ENCODE results near the gene GTPBP6.

Gene GTPBP6, protein sequence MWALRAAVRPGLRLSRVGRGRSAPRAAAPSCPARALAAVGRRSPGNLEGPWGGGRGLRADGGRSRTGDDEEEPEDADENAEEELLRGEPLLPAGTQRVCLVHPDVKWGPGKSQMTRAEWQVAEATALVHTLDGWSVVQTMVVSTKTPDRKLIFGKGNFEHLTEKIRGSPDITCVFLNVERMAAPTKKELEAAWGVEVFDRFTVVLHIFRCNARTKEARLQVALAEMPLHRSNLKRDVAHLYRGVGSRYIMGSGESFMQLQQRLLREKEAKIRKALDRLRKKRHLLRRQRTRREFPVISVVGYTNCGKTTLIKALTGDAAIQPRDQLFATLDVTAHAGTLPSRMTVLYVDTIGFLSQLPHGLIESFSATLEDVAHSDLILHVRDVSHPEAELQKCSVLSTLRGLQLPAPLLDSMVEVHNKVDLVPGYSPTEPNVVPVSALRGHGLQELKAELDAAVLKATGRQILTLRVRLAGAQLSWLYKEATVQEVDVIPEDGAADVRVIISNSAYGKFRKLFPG

DNA sequence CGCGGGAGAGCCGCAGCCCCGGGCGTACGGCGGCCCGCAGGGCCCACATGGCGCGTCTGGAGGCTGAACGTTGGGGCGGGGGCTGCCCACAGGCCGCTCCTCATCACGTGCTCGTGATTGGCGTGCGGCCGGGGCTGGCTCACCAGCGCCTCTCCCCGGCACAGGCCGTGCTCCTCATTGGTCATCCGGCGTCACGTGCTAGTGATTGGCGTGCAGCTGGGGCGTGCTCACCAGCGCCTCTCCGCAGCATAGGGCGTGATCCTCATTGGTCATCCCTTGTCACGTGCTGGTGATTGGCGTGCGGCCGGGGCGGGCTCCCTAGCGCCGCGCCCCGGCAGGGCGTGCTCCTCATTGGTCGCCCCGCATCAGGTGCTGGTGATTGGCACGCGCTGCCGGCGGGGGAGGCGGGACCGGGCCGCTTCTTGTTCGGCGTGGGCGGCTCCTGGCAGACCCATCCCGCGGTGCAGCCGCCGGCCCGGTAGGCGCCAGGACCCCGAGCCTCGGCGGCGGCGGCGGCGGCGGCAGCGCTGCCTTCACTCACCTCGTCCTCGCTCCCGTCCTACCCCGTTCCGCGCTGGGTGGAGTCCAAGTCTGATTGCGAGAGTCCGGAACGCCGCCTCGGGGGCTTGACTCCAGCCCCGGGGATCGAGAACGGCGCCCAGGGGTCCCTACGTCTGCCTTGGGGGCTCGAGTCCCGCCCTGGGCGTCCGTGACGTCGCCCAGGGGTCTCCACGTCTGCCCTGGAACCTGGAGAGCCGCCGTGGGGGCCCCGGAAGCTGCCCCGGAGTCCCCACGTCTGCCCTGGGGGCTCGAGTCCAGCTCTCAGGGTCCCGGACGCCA is at the start of gene GTPBP6:
Gene GTPBP6 (minus strand): TSS at position 58 of the 840 bp plus-strand sequence. CDS start 9 bp downstream, at position 49.
- Histone ChIP-seq H3K27ac (ENCODE audit: low read depth, low read length) (peak within 1 kb of the TSS; percentile 89), H2AFZ (ENCODE audit: low read length, unreplicated experiment) (peak within 1 kb of the TSS; percentile 89)

DNA sequence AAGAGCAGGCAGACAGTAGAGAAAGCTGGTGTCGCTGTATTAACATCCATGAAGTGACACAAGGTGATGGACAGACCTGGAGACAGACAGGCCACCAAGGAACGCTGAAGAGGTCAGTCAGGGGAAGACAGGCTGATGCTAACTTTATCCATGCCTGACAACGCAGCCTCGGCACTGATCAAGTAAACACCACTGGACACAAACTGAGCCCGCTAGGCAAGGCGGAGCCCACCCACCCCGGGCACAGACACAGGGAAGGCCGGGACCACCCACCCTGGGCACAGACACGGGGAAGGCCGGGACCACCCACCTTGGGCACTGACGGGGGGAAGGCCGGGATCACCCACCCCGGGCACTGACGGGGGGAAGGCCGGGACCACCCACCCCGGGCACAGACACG is 49.3 kb upstream of the GTPBP6 start:
- H3K79me2 ChIP-seq (ENCODE audit: control insufficient read depth, insufficient read depth, low read length, unreplicated experiment): peaks cover 21% of the 10 kb centered on the region
- no peak overlapping the region for H3K4me3 ChIP-seq (ENCODE audit: low read depth, low read length)
- H3K27ac ChIP-seq (ENCODE audit: low read depth, low read length): no peak overlapping the region

More for the DNA sequence above, at the start of gene GTPBP6:
- peaks cover 18% of the 10 kb centered on the region; the same call in 1 of the 2 replicates for H3K36me3 ChIP-seq (ENCODE audit: insufficient read depth, low read length)
- peak within 1 kb of the TSS; percentile 97 for H3K4me3 ChIP-seq (ENCODE audit: low read depth, low read length)
- no peaks in the 10 kb centered on the region for H3K27me3 ChIP-seq (ENCODE audit: insufficient read depth, low read length)
- H3K4me1 ChIP-seq (ENCODE audit: control insufficient read depth, insufficient read depth, low read length, unreplicated experiment): peaks cover 3% of the 10 kb centered on the region
- peaks cover 28% of the 10 kb centered on the region for H3K79me2 ChIP-seq (ENCODE audit: control insufficient read depth, insufficient read depth, low read length, unreplicated experiment)

DNA sequence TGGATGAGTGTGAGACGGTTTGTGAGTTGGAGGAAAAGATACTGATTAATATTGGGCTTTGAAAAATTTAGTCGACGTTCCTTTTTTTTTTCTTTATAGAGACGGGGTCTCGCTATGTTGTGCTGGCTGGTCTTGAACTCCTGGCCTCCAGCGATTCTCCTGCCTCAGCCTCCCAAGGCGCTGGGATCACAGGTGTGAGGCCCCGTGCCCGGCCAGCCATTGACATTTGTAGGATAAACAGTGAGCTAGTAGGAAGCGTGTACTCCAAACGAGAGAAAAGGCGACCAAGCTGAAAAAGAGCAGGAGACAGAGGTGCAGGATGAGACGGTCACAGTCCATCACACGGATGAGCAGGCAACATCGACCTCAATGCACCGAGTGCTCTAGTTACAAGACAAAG is 48.8 kb upstream of the GTPBP6 start:
- no peaks in the 10 kb centered on the region for H3K36me3 ChIP-seq (ENCODE audit: insufficient read depth, low read length)
- H3K79me2 ChIP-seq (ENCODE audit: control insufficient read depth, insufficient read depth, low read length, unreplicated experiment): peaks cover 21% of the 10 kb centered on the region
- no peak overlapping the region for H2AFZ ChIP-seq (ENCODE audit: low read length, unreplicated experiment)
- no peak overlapping the region for H3K27ac ChIP-seq (ENCODE audit: low read depth, low read length)
- H3K4me3 ChIP-seq (ENCODE audit: low read depth, low read length): no peak overlapping the region
- peaks cover 7% of the 10 kb centered on the region for H3K27me3 ChIP-seq (ENCODE audit: insufficient read depth, low read length)
- peaks cover 7% of the 10 kb centered on the region for H3K4me1 ChIP-seq (ENCODE audit: control insufficient read depth, insufficient read depth, low read length, unreplicated experiment)

More for the DNA sequence above, 49.3 kb upstream of the GTPBP6 start:
- Histone ChIP-seq H2AFZ (ENCODE audit: low read length, unreplicated experiment) (no peak overlapping the region), H3K36me3 (ENCODE audit: insufficient read depth, low read length) (no peaks in the 10 kb centered on the region), H3K27me3 (ENCODE audit: insufficient read depth, low read length) (peaks cover 12% of the 10 kb centered on the region), H3K4me1 (ENCODE audit: control insufficient read depth, insufficient read depth, low read length, unreplicated experiment) (peaks cover 7% of the 10 kb centered on the region)

DNA sequence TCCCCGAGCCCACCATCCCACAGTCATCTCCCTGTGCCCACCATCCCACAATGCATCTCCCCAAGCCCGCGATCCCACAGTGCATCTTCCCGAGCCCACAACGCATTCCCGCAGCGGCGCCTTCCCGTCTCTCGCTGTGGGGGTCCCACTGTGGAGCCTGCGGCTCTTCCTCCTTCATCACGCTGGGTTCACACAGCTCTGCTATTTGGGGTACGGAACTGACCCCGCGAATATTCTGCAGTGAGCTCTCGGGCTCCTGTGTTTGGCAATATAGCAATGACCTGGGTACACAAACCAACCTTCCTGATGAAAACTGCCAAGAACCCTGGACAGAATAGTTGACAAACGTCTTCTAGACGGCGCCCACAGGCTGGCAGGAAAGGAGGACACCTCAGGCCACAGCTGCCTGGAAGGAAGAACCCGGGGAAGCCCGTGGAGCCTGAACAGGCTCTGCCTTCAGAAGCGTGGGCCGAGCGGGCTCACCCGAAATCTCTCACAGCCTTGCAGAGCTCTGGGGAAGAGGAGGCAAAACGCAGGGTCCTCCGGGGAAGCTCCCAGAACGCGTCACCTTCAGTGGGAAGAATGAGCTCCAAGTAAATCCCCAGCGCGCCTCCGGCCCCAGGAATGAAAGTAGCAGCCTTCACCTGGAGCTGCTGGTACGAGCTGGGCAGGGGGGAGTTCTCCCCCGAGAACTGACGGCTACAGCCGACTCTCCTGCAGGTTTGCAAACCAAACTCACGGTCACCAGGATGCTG is 45.2 kb upstream of the GTPBP6 start:
- Histone ChIP-seq H3K4me1 (ENCODE audit: control insufficient read depth, insufficient read depth, low read length, unreplicated experiment) (peaks cover under 1% of the 10 kb centered on the region), H3K79me2 (ENCODE audit: control insufficient read depth, insufficient read depth, low read length, unreplicated experiment) (peaks cover 6% of the 10 kb centered on the region), H3K27me3 (ENCODE audit: insufficient read depth, low read length) (no peaks in the 10 kb centered on the region), H2AFZ (ENCODE audit: low read length, unreplicated experiment) (no peak overlapping the region), H3K36me3 (ENCODE audit: insufficient read depth, low read length) (peaks cover 22% of the 10 kb centered on the region), H3K4me3 (ENCODE audit: low read depth, low read length) (no peak overlapping the region), H3K27ac (ENCODE audit: low read depth, low read length) (no peak overlapping the region)

DNA sequence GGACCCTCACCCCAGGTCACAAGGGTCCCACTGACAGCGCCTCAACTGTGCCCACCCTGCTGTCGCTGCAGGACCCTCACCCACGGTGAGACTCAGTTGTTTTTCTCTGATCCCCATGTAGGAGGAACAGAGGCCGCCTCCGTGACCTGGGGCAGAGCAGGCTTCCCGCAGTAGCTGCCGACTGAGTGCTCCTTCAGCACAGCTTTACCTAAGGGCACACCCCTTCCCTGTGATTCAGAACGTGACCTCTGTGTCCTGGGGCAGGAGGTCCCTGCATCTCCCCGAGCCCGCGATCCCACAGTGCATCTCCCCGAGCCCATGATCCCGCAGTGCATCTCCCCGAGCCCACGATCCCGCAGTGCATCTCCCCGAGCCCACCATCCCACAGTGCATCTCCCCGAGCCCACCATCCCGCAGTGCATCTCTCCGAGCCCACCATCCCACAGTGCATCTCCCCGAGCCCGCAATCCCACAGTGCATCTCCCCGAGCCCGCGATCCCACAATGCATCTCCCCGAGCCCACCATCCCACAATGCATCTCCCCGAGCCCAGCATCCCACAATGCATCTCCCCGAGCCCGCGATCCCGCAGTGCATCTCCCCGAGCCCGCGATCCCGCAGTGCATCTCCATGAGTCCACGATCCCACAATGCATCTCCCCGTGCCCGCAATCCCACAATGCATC is 44.5 kb upstream of the GTPBP6 start:
- no peak overlapping the region for H3K4me3 ChIP-seq (ENCODE audit: low read depth, low read length)
- H3K79me2 ChIP-seq (ENCODE audit: control insufficient read depth, insufficient read depth, low read length, unreplicated experiment): peaks cover 6% of the 10 kb centered on the region
- H3K4me1 ChIP-seq (ENCODE audit: control insufficient read depth, insufficient read depth, low read length, unreplicated experiment): no peaks in the 10 kb centered on the region
- no peak overlapping the region for H3K27ac ChIP-seq (ENCODE audit: low read depth, low read length)
- H3K36me3 ChIP-seq (ENCODE audit: insufficient read depth, low read length): peaks cover 28% of the 10 kb centered on the region
- no peak overlapping the region for H2AFZ ChIP-seq (ENCODE audit: low read length, unreplicated experiment)
- H3K27me3 ChIP-seq (ENCODE audit: insufficient read depth, low read length): no peaks in the 10 kb centered on the region

DNA sequence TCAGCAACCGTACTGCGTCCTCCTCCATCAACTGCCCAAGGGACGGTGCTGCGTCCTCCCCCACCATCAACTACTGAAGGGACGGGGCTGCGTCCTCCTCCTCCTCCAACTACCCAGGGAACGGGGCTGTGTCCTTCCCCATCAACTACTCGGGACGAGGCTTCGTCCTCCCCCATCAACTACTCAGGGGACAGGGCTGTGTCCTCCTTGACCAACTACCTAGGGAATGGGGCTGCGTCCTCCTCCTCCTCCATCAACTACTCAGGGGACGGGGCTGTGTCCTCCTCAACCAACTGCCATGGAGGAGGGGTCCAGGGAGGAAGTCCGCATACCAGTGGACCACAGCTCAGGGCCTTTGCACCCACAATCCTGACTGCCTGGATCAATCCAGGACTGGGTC is 43.8 kb upstream of the GTPBP6 start:
- Histone ChIP-seq H2AFZ (ENCODE audit: low read length, unreplicated experiment) (no peak overlapping the region), H3K4me1 (ENCODE audit: control insufficient read depth, insufficient read depth, low read length, unreplicated experiment) (peaks cover 5% of the 10 kb centered on the region), H3K36me3 (ENCODE audit: insufficient read depth, low read length) (peaks cover 31% of the 10 kb centered on the region), H3K27ac (ENCODE audit: low read depth, low read length) (no peak overlapping the region), H3K79me2 (ENCODE audit: control insufficient read depth, insufficient read depth, low read length, unreplicated experiment) (peaks cover 6% of the 10 kb centered on the region), H3K27me3 (ENCODE audit: insufficient read depth, low read length) (no peaks in the 10 kb centered on the region), H3K4me3 (ENCODE audit: low read depth, low read length) (no peak overlapping the region)

DNA sequence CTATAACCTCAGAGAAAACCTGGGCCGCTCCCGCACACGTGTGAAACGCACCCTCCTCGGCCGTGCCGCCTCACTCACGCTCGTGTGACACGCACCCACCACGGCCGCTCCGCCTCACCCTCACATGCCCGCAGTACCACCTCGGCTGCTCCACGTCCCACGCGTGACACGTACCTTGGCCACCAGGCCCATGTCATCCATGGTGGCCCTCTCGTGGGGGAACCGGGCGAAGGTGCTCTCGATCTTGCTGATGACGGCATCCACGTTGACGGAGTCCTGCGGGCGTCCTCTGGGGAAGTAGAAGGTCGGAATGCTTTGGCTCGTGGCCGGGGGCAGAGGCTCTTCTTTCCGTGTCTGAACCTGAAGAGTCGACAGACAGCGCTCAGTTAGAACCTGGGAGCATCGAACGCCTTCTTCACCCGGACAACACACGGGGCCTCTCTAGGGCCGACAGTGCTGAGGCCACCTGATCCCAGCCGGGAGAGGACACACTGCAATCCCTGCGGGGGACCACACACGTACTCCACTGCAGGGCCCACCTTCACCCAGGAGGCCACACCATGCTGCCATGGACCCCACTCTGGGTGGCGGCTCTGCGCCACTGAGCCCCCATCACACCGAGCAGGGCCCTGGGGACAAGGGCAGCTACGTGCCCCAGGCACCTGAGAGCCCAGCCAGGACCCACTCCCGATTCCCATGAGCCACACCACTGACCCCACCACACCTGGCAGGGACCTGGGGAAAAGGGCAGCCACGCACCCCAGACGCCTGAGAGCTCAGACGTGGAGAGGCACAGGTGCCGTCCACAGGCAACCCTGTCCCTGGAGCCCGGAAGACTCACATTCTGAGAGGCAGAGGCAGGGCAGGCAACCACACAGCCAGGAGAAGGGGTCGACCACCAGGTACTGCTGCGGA is 42.9 kb upstream of the GTPBP6 start:
- H3K27ac ChIP-seq (ENCODE audit: low read depth, low read length): no peak overlapping the region
- H3K79me2 ChIP-seq (ENCODE audit: control insufficient read depth, insufficient read depth, low read length, unreplicated experiment): peaks cover 11% of the 10 kb centered on the region
- H2AFZ ChIP-seq (ENCODE audit: low read length, unreplicated experiment): no peak overlapping the region
- H3K36me3 ChIP-seq (ENCODE audit: insufficient read depth, low read length): peaks cover 31% of the 10 kb centered on the region
- no peak overlapping the region for H3K4me3 ChIP-seq (ENCODE audit: low read depth, low read length)
- no peaks in the 10 kb centered on the region for H3K27me3 ChIP-seq (ENCODE audit: insufficient read depth, low read length)
- peaks cover 8% of the 10 kb centered on the region for H3K4me1 ChIP-seq (ENCODE audit: control insufficient read depth, insufficient read depth, low read length, unreplicated experiment)

DNA sequence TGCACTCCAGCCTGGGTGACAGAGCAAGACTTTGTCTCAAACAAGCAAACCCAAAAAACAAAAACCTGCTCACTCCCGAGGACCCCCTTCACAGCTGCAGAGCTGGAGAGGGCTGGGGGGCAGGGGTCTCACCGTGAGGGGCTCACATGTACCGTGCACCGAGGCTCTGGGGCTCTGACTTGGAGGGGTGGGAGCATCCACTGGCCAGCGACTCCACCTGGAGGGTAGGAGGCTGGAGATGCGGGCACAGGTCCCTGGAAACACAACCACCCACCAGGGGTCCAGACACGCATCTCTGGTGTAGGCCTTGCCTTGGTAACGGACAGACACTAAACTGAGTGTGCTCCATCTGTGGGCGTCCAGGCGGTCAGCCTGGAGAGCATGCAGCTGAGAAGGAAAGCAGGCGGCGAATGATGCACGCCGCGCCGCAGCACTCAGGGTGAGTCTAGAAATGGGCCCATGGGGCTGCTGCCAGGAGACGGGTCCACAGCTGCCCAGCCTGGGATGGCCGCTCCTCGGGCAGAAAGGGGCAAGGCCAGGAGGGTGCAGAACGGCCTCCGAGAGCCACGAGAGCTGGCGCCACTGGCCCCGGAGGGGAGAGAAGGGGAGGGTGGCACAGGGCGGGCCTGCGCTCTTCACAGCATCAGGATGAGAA is 42.0 kb upstream of the GTPBP6 start:
- Histone ChIP-seq H3K79me2 (ENCODE audit: control insufficient read depth, insufficient read depth, low read length, unreplicated experiment) (peaks cover 14% of the 10 kb centered on the region), H3K36me3 (ENCODE audit: insufficient read depth, low read length) (peaks cover 31% of the 10 kb centered on the region), H3K27me3 (ENCODE audit: insufficient read depth, low read length) (no peaks in the 10 kb centered on the region), H2AFZ (ENCODE audit: low read length, unreplicated experiment) (no peak overlapping the region), H3K4me1 (ENCODE audit: control insufficient read depth, insufficient read depth, low read length, unreplicated experiment) (peaks cover 8% of the 10 kb centered on the region), H3K27ac (ENCODE audit: low read depth, low read length) (no peak overlapping the region), H3K4me3 (ENCODE audit: low read depth, low read length) (no peak overlapping the region)

DNA sequence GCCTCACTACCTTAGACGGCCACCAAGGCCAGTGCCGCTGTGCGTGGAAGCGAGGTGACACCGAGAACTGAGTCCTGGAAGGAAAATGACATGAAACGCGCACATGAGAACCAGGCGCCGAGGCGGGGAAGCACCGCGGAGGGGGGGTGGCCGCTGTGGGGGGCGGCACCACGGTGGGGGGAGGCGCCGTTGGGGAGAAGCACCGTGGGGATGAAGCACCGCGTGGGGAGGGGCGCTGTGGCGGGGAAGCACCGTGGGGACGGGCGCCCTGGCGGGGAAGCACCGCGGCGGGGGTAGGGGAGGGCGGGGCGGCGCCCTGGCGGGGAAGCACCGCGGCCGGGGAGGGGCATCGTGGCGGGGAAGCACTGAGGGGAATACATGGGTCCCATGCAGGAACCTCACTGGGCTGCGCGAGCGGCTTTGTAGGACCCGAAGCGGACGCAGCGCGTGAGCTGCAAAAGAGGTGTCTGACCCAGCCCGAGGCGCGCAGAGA is 40.1 kb upstream of the GTPBP6 start:
- H3K27me3 ChIP-seq (ENCODE audit: insufficient read depth, low read length): no peaks in the 10 kb centered on the region
- peaks cover 14% of the 10 kb centered on the region for H3K79me2 ChIP-seq (ENCODE audit: control insufficient read depth, insufficient read depth, low read length, unreplicated experiment)
- H3K27ac ChIP-seq (ENCODE audit: low read depth, low read length): no peak overlapping the region
- peaks cover 31% of the 10 kb centered on the region for H3K36me3 ChIP-seq (ENCODE audit: insufficient read depth, low read length)
- H3K4me3 ChIP-seq (ENCODE audit: low read depth, low read length): no peak overlapping the region
- peaks cover 8% of the 10 kb centered on the region for H3K4me1 ChIP-seq (ENCODE audit: control insufficient read depth, insufficient read depth, low read length, unreplicated experiment)
- no peak overlapping the region for H2AFZ ChIP-seq (ENCODE audit: low read length, unreplicated experiment)
